ENCODE measurements around the gene PCARE. TPM values are rescaled to one million over a fixed set of nuclear protein-coding genes. Genes with fewer than 3 reads are reported as not detected.

PCARE gene
- total RNA-seq, 2 donors from 2014 or later: not detected

- Histone ChIP-seq H3K27me3 (no peaks in the 10 kb centered on the region), H3K36me3 (no peaks in the 10 kb centered on the region), H3K9me3 (no peaks in the 10 kb centered on the region), H3K4me1 (no peaks in the 10 kb centered on the region), H3K9ac (ENCODE audit: low read depth in 2 of 2, low read length in 2 of 2) (no peak overlapping the region), H3K4me3 (no peak overlapping the region), H3K27ac (no peak overlapping the region)
- no peak for DNase-seq
- no peak for TF ChIP-seq CTCF (IDR thresholded peaks at IDR 0.05)
- intact Hi-C loops (cut with DNase I): no loop called here
Observed at GRCh38 chr2:29015701-29016470, 58.4 kb downstream of the PCARE start.

GRCh38 chr2:29014811-29015421 lies 59.4 kb downstream of the PCARE start:
- DNase-seq: peak; percentile 37
- intact Hi-C loops (cut with DNase I): no loop called here
- H3K36me3 ChIP-seq: no peaks in the 10 kb centered on the region
- no peaks in the 10 kb centered on the region for H3K4me1 ChIP-seq
- TF ChIP-seq CTCF (IDR thresholded peaks at IDR 0.05): no peak
- H3K4me3 ChIP-seq: no peak overlapping the region
- H3K9me3 ChIP-seq: no peaks in the 10 kb centered on the region
- no peaks in the 10 kb centered on the region for H3K27me3 ChIP-seq
- no peak overlapping the region for H3K9ac ChIP-seq (ENCODE audit: low read depth in 2 of 2, low read length in 2 of 2)
- H3K27ac ChIP-seq: no peak overlapping the region

- Histone ChIP-seq H3K9ac (ENCODE audit: low read depth in 2 of 2, low read length in 2 of 2) (no peak overlapping the region), H3K27ac (peak overlapping the region; percentile 27), H3K4me1 (no peaks in the 10 kb centered on the region), H3K27me3 (no peaks in the 10 kb centered on the region), H3K36me3 (no peaks in the 10 kb centered on the region), H3K9me3 (no peaks in the 10 kb centered on the region), H3K4me3 (no peak overlapping the region)
- intact Hi-C loops (cut with DNase I): no loop called here
- TF ChIP-seq CTCF (IDR thresholded peaks at IDR 0.05): no peak
- no peak for DNase-seq
Observed at GRCh38 chr2:29014331-29014730, 60.0 kb downstream of the PCARE start.

GRCh38 chr2:29013057-29013780 lies 61.1 kb downstream of the PCARE start:
- intact Hi-C loops (cut with DNase I): no loop called here
- Histone ChIP-seq H3K9me3 (no peaks in the 10 kb centered on the region), H3K36me3 (no peaks in the 10 kb centered on the region), H3K9ac (ENCODE audit: low read depth in 2 of 2, low read length in 2 of 2) (no peak overlapping the region), H3K4me1 (no peaks in the 10 kb centered on the region), H3K27ac (no peak overlapping the region), H3K4me3 (no peak overlapping the region), H3K27me3 (no peaks in the 10 kb centered on the region)
- TF ChIP-seq CTCF (IDR thresholded peaks at IDR 0.05): no peak
- DNase-seq: no peak

GRCh38 chr2:29012211-29012681 lies 62.1 kb downstream of the PCARE start:
- TF ChIP-seq CTCF (IDR thresholded peaks at IDR 0.05): no peak
- Histone ChIP-seq H3K4me3 (no peak overlapping the region), H3K27me3 (no peaks in the 10 kb centered on the region), H3K9ac (ENCODE audit: low read depth in 2 of 2, low read length in 2 of 2) (peak overlapping the region in 1 of 2 donors; percentile 26), H3K36me3 (no peaks in the 10 kb centered on the region), H3K9me3 (no peaks in the 10 kb centered on the region), H3K4me1 (no peaks in the 10 kb centered on the region), H3K27ac (peak overlapping the region; percentile 50)
- DNase-seq: peak; percentile 31
- intact Hi-C loops (cut with DNase I): no loop called here

Other genes starting within 250 kb of the PCARE start
- 10 to 100 TPM; 11.2 to 12.4 TPM for gene TRMT61B, start 204.2 kb downstream of the PCARE start, total RNA-seq
- gene WDR43, start 179.9 kb downstream of the PCARE start, total RNA-seq: 10 to 100 TPM; 33.3 to 41.7 TPM
- under 1 TPM; 0.24 to 0.59 TPM for gene TOGARAM2, start 93.2 kb downstream of the PCARE start, total RNA-seq
- gene CLIP4, start 40.9 kb upstream of the PCARE start, total RNA-seq: 1 to 10 TPM; 2.1 to 7.7 TPM